ENCODE measurements around the gene ZNF783. TPM values are rescaled to one million over a fixed set of nuclear protein-coding genes. Genes with fewer than 3 reads are reported as not detected.
"Not testable (repeated sequence)": the region's sequence is repeated elsewhere in the genome, so short reads cannot be mapped to it uniquely, and the experiment has no call there.

ZNF783 gene
- total RNA-seq, 6 experiments from 2014 or later = 1.5 to 4.9 (median 3.0) TPM

DNA sequence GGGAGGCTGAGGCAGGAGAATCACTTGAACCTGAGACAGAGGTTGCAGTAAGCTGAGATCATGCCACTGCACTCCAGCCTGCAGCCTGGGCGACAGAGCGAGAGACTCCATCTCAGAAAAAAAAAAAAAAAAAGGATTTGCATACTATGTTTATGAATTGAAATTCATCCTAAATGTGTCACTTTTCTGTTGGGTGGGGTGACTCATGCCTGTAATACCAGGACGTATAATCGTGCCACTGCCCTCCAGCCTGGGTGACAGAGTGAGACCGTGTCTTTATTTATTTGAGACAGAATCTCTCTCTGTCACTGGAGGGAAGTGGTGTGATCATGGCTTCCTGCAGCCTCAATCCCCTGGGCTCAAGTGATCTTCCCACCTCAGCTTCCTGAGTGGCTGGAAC lies 16.8 kb upstream of the ZNF783 start:
- intact Hi-C loops (cut with DNase I) = no loop called here
- ATAC-seq (no peak), DNase-seq (no peak)
- Histone ChIP-seq H3K4me1 (peaks cover 0 to 24% (median 0%) of the 10 kb centered on the region in 4 donors), H3K9me3 (no peaks in the 10 kb centered on the region), H3K4me3 (no peak overlapping the region), H3K27ac (no peak overlapping the region), H3K36me3 (peaks cover 0 to 2% (median 0%) of the 10 kb centered on the region in 4 donors), H3K27me3 (no peaks in the 10 kb centered on the region)
- no peak for TF ChIP-seq CTCF (IDR thresholded peaks at IDR 0.05)
- TF ChIP-seq POLR2A (IDR thresholded peaks at IDR 0.05) = no peak
- 69% methylated on average over 5 of the region's 5 CpGs for WGBS (ENCODE audit: insufficient coverage, low coverage, low lambda C conversion rate, missing lambda C conversion rate)

- no peak overlapping the region for H3K4me3 ChIP-seq
- intact Hi-C loops (cut with DNase I) = no loop called here
- H3K36me3 ChIP-seq = peaks cover 0 to 7% (median 2%) of the 10 kb centered on the region in 4 donors
- peaks cover 0 to 20% (median 0%) of the 10 kb centered on the region in 4 donors for H3K4me1 ChIP-seq
- H3K27me3 ChIP-seq = no peaks in the 10 kb centered on the region
- no peaks in the 10 kb centered on the region for H3K9me3 ChIP-seq
- no peak overlapping the region for H3K27ac ChIP-seq
- WGBS (ENCODE audit: insufficient coverage, low coverage, low lambda C conversion rate, missing lambda C conversion rate) = 63% methylated on average over 5 of the region's 5 CpGs
- no peak for TF ChIP-seq POLR2A (IDR thresholded peaks at IDR 0.05)
- no peak for TF ChIP-seq CTCF (IDR thresholded peaks at IDR 0.05)
- no peak for ATAC-seq
- DNase-seq = no peak
These were observed 16.3 kb upstream of the ZNF783 start for GRCh38 chr7:149245744-149246143.

DNA sequence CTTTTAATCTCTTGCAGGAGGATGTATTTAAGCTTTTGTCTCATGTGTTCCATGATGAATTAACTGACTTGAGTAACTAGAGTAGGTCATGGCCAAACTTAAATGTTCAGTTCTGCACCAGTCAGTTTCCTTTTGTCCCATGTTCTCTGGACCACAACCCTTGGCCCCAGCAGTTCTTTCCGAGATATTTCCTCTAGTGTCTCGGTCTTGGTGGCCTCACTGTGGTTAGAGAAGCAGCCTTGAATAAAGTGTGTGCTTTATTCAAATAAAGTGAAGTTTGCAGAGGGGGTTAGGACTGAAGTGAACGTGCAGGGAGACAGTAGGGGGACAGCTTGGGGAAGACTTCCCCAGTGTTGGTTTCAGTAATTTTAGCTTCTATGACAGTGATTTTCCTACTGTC lies 13.2 kb upstream of the ZNF783 start:
- DNase-seq (no peak), ATAC-seq (no peak)
- H3K36me3 ChIP-seq = peaks cover 0 to 34% (median 20%) of the 10 kb centered on the region in 4 donors
- no peak overlapping the region for H3K27ac ChIP-seq
- no peak overlapping the region for H3K4me3 ChIP-seq
- H3K9me3 ChIP-seq = no peaks in the 10 kb centered on the region
- WGBS (ENCODE audit: insufficient coverage, low coverage, low lambda C conversion rate, missing lambda C conversion rate) = 64% methylated on average over 3 of the region's 3 CpGs
- H3K27me3 ChIP-seq = no peaks in the 10 kb centered on the region
- intact Hi-C loops (cut with DNase I) = no loop called here
- no peaks in the 10 kb centered on the region for H3K4me1 ChIP-seq
- TF ChIP-seq POLR2A (IDR thresholded peaks at IDR 0.05) (no peak), CTCF (IDR thresholded peaks at IDR 0.05) (no peak)

DNA sequence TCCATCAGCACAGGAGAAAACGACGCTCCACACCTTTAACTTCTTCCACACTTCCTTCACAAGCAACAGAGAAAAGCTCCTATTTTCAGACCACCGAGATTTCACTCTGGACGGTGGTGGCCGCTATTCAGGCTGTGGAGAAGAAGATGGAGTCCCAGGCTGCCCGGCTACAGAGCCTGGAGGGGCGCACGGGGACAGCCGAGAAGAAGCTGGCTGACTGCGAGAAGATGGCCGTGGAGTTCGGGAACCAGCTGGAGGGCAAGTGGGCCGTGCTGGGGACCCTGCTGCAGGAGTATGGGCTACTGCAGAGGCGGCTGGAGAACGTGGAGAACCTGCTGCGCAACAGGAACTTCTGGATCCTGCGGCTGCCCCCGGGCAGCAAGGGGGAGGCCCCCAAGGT lies 11.8 kb upstream of the ZNF783 start:
- DNase-seq; H3K9me3 ChIP-seq; intact Hi-C loops (cut with DNase I); H3K27ac ChIP-seq; H3K4me3 ChIP-seq; ATAC-seq; H3K4me1 ChIP-seq; H3K27me3 ChIP-seq: not testable (repeated sequence)
- WGBS (ENCODE audit: insufficient coverage, low coverage, low lambda C conversion rate, missing lambda C conversion rate) = 92% methylated on average over 9 of the region's 18 CpGs
- H3K36me3 ChIP-seq = peaks cover 0 to 48% (median 27%) of the 10 kb centered on the region in 4 donors

DNA sequence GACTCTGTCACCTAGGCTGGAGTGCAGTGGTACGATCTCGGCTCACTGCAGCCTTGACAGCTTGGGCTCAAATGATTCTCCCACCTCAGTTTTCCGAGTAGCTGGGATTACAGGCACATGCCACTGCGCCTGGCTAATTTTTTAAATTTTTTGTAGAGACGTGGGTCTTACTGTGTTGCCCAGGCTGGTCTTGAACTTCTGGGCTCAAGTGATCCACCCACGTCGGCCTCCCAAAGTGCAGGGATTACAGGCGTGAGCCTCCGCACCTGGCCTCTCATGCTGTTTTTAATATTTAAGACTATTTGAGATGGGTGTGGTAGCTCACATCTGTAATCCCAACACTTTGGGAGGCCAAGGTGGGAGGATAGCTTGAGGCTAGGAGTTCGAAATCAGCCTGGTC lies 10.5 kb upstream of the ZNF783 start:
- DNase-seq; H3K27me3 ChIP-seq; H3K9me3 ChIP-seq; intact Hi-C loops (cut with DNase I); H3K4me3 ChIP-seq; ATAC-seq; H3K4me1 ChIP-seq; H3K27ac ChIP-seq: not testable (repeated sequence)
- H3K36me3 ChIP-seq = peaks cover 0 to 55% (median 29%) of the 10 kb centered on the region in 4 donors
- 96% methylated on average over 6 of the region's 10 CpGs for WGBS (ENCODE audit: insufficient coverage, low coverage, low lambda C conversion rate, missing lambda C conversion rate)

DNA sequence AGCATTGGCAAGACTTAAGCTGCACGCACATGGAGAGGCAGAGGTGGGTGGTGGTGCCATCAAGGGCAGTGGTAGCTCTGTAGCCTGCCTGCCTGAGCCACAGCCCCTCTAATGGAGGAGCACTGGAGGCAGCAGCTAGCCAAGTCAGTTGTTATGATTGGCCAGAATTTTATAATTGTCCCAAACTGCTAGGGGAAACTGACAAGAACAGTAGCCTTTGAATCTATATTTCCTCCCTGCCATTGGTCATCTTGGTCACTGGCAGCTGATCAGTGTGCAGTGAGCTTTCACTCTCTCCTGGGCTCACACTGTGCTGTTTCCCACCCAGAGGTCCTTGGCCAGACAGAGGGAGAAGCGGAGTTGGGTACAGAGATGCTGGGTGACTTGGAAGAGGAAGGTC lies 9.6 kb upstream of the ZNF783 start:
- Histone ChIP-seq H3K27me3 (no peaks in the 10 kb centered on the region), H3K4me3 (no peak overlapping the region), H3K4me1 (no peaks in the 10 kb centered on the region), H3K27ac (no peak overlapping the region), H3K36me3 (peaks cover 0 to 55% (median 29%) of the 10 kb centered on the region in 4 donors), H3K9me3 (no peaks in the 10 kb centered on the region)
- ATAC-seq (no peak), DNase-seq (no peak)
- TF ChIP-seq CTCF (IDR thresholded peaks at IDR 0.05) (no peak), POLR2A (IDR thresholded peaks at IDR 0.05) (no peak)
- WGBS (ENCODE audit: insufficient coverage, low coverage, low lambda C conversion rate, missing lambda C conversion rate) = 100% methylated on average over 1 of the region's 2 CpGs
- intact Hi-C loops (cut with DNase I) = no loop called here
